LNCaP clone FGC (cell line): Measurements from ENCODE around the gene FHIT.

Source experiments
- DNase-seq: peaks from one replicate; pipeline ENCODE4 v3.0.0-alpha.2; 2011; ENCODE audit warnings: low read depth
- H3K4me3 ChIP-seq: 2 replicates; pipeline ENCODE4 v1.5.1; 2011; ENCODE audit warnings: mild to moderate bottlenecking, low read depth, low read length, control low read depth
- CTCF ChIP-seq: IDR thresholded peaks from 2 replicates; pipeline ENCODE4 v1.5.1; 2012; ENCODE audit warnings: mild to moderate bottlenecking; ENCODE audit not compliant: control insufficient read depth, insufficient read depth; ENCODE audit errors: extremely low read depth

FHIT gene

DNA sequence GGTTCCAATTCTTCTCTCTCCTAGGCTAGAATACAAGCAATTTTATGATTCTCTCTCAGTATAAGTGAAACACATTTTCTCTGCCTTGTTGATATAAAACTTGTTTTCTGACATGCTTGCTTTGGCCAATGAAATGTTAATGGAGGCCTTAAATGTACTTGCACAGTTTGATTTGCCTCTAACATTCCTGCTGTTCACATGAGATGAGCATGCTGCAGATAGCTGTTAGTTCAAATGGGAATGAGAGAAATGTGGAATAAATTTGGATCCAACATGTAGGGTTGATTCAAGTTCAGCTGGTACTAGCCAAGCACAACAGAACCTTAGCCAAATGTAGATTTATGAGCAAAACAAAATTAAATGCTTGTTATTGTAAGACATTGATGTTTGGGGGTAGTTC, 32.6 kb upstream of the FHIT start:
- TF ChIP-seq CTCF = no peak
- H3K4me3 ChIP-seq = no peak overlapping the region
- DNase-seq = no peak

DNA sequence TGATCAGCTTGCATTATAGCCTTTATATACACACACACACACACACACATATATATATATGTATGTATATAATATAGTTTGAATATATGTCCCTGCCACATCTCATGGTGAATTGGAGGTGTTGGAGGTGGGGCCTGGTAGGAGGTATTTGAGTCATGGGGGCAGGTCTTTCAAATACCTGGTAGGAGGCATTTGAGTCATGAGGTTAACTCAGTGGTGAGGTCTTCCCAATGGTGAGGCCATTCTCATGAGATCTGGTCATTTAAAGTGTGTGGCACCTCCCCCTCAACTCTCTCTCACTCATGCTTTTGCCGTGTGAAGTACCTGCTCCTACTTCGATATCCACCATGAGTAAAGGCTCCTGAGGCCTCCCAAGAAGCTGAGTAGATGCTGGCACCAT, 27.5 kb upstream of the FHIT start:
- H3K4me3 ChIP-seq = no peak overlapping the region
- no peak for TF ChIP-seq CTCF
- no peak for DNase-seq

- H3K4me3 ChIP-seq = no peak overlapping the region
- no peak for DNase-seq
- TF ChIP-seq CTCF = no peak
Observed at GRCh38 chr3:61277411-61277810, 26.2 kb upstream of the FHIT start.

DNA sequence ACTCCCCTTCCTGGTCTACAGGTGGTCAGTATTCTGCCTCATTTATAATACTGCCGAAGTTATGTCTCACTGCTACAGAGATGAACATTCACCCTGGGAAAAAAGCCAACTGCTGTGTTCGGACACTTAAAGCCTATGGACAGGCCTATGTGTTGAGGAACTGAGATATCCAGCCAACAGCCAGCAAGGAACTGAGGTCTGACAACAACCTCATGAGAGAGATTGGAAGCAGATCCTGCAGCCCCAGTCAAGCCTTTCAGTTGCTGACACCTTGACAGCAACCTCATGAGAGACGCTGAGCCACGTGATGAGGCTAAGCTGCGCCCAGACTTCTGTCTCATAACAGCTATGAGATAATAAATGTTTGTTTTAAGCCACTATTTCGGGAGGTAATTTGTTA, 18.2 kb upstream of the FHIT start:
- DNase-seq = no peak
- H3K4me3 ChIP-seq = no peak overlapping the region

DNA sequence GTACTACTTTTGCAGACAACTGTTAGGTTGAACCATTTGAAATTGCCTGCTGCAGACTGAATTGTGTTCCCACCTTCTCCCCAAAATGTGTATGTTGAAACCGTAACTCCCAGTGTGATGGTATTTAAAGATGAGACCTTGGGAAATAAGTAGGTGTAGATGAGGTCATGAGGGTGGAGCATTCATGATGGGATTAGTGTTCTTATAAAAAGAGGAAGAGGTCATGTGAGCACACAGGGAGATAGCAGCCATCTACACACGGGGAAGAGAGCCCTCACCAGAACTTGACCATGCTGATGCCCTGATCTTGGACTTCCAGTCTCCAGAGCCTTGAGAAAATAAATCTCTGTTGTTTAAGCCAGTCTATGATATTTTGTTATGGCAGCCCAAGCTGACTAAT, 17.4 kb upstream of the FHIT start:
- TF ChIP-seq CTCF = no peak
- H3K4me3 ChIP-seq = no peak overlapping the region
- no peak for DNase-seq

More for the DNA sequence above, 18.2 kb upstream of the FHIT start:
- TF ChIP-seq CTCF = no peak

DNA sequence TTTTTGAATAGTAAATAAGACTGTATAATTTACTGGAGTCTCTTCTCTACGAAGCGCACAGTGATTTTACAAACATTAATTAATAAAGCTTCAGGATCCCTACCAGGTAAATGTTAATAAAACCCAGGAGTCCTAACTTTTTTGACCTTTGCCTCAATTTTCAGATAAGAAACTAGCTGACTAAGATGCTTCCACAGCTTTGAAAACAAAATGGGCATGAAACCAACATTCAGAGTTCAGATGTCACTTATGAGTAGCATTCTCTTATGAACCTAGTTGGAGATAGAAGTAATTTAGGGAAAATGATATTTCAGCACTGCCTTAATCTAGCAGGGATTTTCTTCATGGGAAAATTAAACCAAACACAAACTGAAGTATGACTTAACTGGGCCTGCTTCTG, 13.0 kb upstream of the FHIT start:
- no peak for TF ChIP-seq CTCF
- no peak overlapping the region for H3K4me3 ChIP-seq

GRCh38 chr3:61257148-61257547, 5.9 kb upstream of the FHIT start:
- no peak for TF ChIP-seq CTCF
- H3K4me3 ChIP-seq = no peak overlapping the region
- DNase-seq = no peak

More for the DNA sequence above, 13.0 kb upstream of the FHIT start:
- DNase-seq = no peak
